Tracheal epithelial cell (primary cell): ENCODE results near the gene OR8J3. TPM values are rescaled to one million over a fixed set of nuclear protein-coding genes. Genes with fewer than 3 reads are reported as not detected.

Experiments
- total RNA-seq: library from RNA; depleted of rRNA; stranded (reverse); fragments of >200 nt; gene quantifications from 2 replicates; pipeline ENCODE4 v1.2.1, GENCODE V29; 2014

Gene OR8J3, protein sequence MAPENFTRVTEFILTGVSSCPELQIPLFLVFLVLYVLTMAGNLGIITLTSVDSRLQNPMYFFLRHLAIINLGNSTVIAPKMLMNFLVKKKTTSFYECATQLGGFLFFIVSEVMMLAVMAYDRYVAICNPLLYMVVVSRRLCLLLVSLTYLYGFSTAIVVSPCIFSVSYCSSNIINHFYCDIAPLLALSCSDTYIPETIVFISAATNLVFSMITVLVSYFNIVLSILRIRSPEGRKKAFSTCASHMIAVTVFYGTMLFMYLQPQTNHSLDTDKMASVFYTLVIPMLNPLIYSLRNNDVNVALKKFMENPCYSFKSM
- total RNA-seq, result under 0.01 TPM in 1 of 2 replicates, not detected in the other

GRCh38 chr11:56140151-56140661 is at the start of gene OR8J3:
OR8J3 (minus strand) TSS chr11:56140201; CDS start chr11:56137718, 2,483 bp downstream.

GRCh38 chr11:56176318-56176717 is 36.3 kb upstream of the OR8J3 start, which contains the start of gene OR5J2:
OR5J2 (plus strand) TSS chr11:56176618; CDS start chr11:56176618, 0 bp downstream.

DNA sequence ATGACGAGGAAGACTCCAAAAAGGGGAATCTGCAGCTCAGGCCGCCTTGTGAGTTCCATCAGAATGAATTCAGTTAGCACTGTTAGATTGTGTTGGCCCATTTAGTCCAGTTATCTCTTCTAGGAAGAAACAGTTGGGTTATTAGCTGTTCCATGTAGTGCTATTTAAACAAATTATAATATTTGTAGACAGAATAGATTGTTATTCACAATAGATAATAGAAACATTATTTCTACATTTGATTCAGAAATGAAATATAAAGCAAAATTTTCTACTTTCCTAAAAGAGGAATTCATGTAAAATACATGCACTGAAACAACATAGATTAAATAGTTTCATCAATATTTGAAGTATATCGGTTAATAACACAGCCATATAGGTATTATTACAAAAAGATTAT is 20.2 kb upstream of the OR8J3 start, which contains the start of gene OR8K5:
Gene OR8K5, minus strand, starts transcription at position 101 of the 400 bp plus-strand sequence. Its CDS starts 0 bp downstream, at position 101.

GRCh38 chr11:56122073-56122472 is 17.9 kb downstream of the OR8J3 start, which contains the start of gene OR8H3:
OR8H3 (plus strand) TSS chr11:56122373; CDS start chr11:56122373, 0 bp downstream.

DNA sequence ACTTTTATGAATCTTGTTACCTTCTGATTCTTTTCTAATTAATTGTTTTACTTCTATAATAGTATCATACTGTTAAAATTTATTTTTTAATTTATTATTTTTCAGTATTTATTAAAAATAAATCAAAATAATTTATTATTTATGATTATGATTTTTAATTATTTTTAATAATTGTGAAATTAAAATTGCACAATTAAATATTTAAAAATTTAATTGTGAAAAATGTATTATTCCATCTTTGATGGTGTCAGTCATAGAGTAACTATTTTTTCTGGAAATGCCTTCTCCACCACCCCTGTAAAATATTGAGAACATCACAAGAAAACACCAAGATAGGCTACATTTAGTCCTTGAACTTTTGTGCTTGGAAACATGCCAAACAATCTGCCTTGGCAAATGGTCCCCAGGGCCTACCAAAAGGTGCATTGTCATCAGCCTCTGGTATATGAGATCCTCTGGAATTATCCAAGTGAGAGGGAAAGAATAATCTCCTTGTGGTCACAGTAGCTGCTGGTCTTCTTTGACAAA is 36.7 kb downstream of the OR8J3 start, which contains the start of gene OR8H2:
Gene OR8H2, plus strand, starts transcription at position 478 of the 528 bp plus-strand sequence. CDS start 1,356 bp downstream, outside the sequence.

DNA sequence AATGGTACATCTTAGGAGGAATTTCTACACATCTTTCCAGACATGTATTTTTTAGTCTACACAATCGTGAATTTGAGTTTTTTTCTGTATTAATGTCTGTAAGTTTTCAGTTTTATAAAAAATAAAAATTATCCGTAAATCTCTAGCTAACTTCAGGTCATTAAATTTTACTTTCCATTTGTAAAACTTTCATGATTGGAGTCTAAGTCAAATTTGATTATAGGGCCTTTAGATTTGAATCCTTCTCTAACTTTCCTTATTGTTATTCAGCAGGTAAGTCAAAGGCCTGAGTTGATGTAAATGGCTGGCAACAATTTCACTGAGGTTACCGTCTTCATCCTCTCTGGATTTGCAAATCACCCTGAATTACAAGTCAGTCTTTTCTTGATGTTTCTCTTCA is 47.0 kb downstream of the OR8J3 start, which contains the start of gene OR8I2:
Gene OR8I2, plus strand, starts transcription at position 301 of the 400 bp plus-strand sequence. Its CDS starts 0 bp downstream, at position 301.

Other genes with a start within 250 kb of the OR8J3 start
- not detected in 2 replicates for gene OR5W2, start 225.6 kb downstream of the OR8J3 start, total RNA-seq
- gene OR5I1, start 203.8 kb downstream of the OR8J3 start, total RNA-seq, result not detected in 2 replicates
- gene OR10AG1, start 170.3 kb downstream of the OR8J3 start, total RNA-seq, result not detected in 2 replicates
- gene OR5F1, start 145.6 kb downstream of the OR8J3 start, total RNA-seq, result not detected in 2 replicates
- gene OR5AS1, start 112.5 kb downstream of the OR8J3 start, total RNA-seq, result under 0.01 TPM in 1 of 2 replicates, not detected in the other
- gene OR8I2, start 46.9 kb downstream of the OR8J3 start, total RNA-seq, result not detected in 2 replicates
- gene OR8H2, start 36.5 kb downstream of the OR8J3 start, total RNA-seq, result not detected in 2 replicates
- not detected in 2 replicates for gene OR8H3, start 17.8 kb downstream of the OR8J3 start, total RNA-seq
- not detected in 2 replicates for gene OR8K5, start 20.1 kb upstream of the OR8J3 start, total RNA-seq
- not detected in 2 replicates for gene OR5J2, start 36.4 kb upstream of the OR8J3 start, total RNA-seq
- gene OR5T2, start 94.1 kb upstream of the OR8J3 start, total RNA-seq, result not detected in 2 replicates
- gene OR5T3, start 112.1 kb upstream of the OR8J3 start, total RNA-seq, result not detected in 2 replicates
- not detected in 2 replicates for gene OR5T1, start 134.0 kb upstream of the OR8J3 start, total RNA-seq
- not detected in 2 replicates for gene OR8H1, start 152.1 kb upstream of the OR8J3 start, total RNA-seq
- gene OR8K3, start 174.9 kb upstream of the OR8J3 start, total RNA-seq, result not detected in 2 replicates
- not detected in 2 replicates for gene OR8K1, start 205.8 kb upstream of the OR8J3 start, total RNA-seq
- gene OR8J1, start 214.1 kb upstream of the OR8J3 start, total RNA-seq, result not detected in 2 replicates
- not detected in 2 replicates for gene OR8U1, start 235.4 kb upstream of the OR8J3 start, total RNA-seq